ENCODE results near the gene RAB3B.
"Not testable (repeated sequence)": the region's sequence is repeated elsewhere in the genome, so short reads cannot be mapped to it uniquely, and the experiment has no call there.

The RAB3B gene

DNA sequence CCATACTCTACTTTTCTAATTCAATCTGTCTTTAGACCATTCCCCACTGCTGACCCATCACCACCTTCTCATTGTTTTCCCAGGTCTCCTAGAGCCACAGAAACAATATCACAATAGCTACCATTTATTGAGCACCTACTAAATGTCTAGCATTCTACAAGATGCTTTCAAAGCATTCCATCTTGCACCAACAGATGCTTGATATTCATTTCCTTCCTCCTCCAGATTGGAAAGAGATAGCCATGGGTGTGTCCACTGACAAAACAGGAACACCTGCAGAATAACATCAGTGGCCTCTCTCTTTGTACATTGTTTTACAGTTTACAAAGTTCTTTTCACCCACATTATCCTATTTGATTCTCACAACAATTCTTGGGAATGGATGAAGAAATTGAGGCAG, 2.2 kb downstream of the RAB3B start:
- no peak for DNase-seq

DNA sequence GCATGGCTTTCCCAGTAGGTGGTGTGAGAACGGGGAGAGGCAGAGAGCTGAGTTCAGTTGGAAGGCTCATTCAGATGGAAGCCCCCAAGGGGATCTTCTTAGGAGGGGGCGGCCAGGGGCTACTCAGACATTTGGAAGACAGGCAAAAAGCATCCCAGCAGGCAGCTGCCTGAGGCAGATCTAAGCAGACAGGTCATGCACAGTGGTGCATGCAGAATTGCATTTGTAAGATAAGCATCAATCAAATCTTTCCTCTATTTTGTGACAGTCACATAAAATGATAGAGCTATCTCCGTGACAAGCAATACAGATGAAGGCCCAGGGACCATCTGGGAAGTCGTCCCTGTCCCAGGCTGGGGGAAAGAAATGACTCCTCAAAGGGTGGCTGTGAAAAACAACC, 3.8 kb downstream of the RAB3B start:
- no peak for DNase-seq

GRCh38 chr1:51982161-51982560, 8.3 kb downstream of the RAB3B start:
- DNase-seq = no peak

GRCh38 chr1:51981555-51981954, 8.9 kb downstream of the RAB3B start:
- no peak for DNase-seq

GRCh38 chr1:51978099-51978498, 12.4 kb downstream of the RAB3B start:
- DNase-seq = no peak

GRCh38 chr1:51976846-51977602, 13.5 kb downstream of the RAB3B start:
- DNase-seq = no peak

- DNase-seq = no peak
These were observed 16.7 kb downstream of the RAB3B start for GRCh38 chr1:51973587-51974474.

- DNase-seq = no peak
These were observed 21.3 kb downstream of the RAB3B start for GRCh38 chr1:51969038-51969705.

DNA sequence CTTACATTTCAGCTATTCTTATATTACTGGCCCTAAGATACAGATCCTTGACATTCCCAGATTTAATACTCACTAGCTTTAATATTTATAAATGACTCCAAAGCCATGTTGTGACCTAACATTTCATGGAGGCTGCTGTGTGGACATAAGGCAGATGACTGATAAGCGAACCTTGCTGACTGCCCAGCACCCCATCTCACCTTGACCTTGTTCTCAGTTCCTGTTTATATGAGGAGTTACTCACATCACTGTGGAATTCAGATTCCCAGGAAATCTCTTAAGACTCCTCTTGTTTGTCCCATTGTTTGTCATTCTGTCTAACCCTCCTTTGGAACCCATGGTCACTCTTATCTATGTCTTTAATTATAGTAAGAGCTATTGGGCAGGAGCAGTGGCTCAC, 21.9 kb downstream of the RAB3B start:
- no peak for DNase-seq

- not testable (repeated sequence) for DNase-seq
These were observed 23.2 kb downstream of the RAB3B start for GRCh38 chr1:51967213-51967791.

DNA sequence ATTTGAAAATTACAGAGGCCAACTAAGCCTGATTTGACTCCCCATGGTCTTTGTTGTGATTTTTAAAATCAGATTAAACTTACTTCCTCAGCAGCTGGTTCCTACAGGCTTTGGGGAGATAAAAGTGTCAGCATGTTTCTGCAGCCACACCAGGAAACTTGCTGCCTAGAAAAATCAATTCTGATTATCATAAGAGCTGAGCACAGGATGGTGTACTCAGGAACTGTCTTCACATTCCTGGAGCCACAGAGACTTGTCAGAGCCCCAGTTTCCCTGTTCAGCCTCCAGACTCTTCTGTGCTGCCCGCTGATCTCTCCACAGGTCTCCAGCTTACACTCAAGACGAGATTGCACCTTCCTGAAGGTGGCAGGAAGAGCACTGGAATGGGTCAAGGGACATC, 23.9 kb downstream of the RAB3B start:
- DNase-seq = no peak

GRCh38 chr1:51964309-51964696, 26.2 kb downstream of the RAB3B start:
- no peak for DNase-seq

DNA sequence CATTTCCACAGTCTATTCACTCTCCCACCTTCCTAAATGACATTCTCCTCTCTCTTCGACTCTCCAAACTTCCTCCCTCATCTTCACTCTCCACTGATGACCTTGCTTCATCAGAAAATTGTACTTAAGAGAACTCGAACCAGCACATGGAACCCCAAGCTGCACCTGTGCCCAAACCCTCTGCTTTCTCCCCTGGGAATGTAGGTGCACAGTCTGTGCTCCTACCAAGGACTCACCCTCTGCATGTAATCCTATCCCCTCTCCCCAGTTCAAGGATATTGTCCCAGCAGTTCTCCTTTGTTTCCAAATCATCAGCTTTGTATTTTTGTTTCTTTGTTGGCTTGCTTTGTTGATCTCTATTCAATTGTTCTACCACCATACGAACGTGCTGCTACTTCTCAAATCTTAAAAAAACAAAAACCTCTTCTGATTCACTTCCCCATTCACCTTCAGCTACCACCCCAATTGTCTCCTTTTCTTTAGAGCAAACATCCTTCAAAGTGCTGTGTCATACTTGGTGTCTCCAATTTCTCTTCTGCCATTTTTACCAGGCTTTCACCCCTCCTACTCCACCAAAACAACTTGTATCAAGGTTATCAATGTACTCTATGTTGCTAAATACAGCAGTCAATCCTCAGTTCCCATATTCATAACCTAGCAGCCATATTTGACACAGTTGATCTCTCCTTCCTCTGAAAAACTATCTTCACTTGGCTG, 26.8 kb downstream of the RAB3B start:
- DNase-seq = no peak

DNA sequence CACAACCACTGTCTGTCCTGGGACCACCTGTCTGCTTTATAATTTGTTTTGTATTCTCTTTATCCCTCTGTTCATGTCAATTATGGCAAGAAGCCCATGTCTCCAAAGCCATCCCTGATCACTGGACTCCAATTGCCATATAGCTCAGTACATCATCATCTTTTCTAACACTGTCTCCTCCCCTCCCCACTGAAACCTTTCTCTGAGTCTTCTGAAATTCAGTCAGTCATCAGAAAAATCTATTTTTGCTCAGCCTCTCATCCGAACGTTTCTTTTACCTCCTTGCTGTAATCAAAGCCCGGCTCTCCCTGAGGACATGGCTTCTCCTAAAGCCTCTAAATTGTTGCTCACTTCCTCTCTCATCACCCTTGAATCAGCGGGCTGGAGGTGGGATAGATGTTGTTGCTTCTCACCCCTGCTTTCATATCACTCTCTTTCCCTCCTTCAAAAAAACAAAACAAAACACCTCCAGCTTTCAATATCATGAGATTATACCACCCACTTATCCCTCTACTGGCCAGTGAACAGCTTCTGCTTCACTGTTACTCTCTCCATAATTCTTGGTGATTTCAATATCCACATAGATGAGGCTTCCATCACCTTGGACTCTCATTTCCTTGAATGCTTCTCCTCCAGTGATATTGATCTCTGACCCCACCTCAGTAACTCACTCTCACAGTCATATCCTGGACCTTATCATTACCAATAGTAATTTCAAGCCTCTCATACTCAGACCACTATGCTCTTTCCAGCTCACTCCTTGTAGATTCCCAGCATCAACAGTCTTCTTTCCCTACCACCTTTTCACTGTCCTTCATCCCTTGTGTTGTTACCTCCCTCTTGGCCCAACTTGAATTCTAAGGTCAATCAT, 27.8 kb downstream of the RAB3B start:
- DNase-seq = no peak

- no peak for DNase-seq
These were observed 28.5 kb downstream of the RAB3B start for GRCh38 chr1:51961954-51962353.

GRCh38 chr1:51961231-51961630, 29.3 kb downstream of the RAB3B start:
- no peak for DNase-seq

GRCh38 chr1:51960262-51960661, 30.2 kb downstream of the RAB3B start:
- DNase-seq = no peak

DNA sequence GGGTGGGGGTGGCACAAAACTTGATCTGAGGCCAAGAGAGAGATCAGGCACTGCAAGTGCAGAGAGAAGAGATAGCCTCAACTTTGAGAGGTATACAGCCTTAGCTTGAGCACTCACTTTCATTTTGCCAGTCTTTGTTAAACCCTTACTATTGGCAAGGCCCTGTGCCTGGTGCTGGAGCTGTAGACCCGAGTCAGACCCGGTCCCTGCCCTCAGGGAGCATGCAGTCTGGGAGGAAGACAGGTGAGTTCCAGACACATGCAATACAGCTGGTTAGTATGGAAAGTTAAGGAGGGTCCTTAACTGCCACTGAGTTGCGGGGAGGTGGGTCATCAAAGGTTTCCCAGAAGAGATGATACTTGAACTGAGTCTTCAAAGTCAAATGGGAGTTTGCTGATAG, 31.7 kb downstream of the RAB3B start:
- DNase-seq = no peak

GRCh38 chr1:51957618-51958017, 32.9 kb downstream of the RAB3B start:
- DNase-seq = no peak

DNA sequence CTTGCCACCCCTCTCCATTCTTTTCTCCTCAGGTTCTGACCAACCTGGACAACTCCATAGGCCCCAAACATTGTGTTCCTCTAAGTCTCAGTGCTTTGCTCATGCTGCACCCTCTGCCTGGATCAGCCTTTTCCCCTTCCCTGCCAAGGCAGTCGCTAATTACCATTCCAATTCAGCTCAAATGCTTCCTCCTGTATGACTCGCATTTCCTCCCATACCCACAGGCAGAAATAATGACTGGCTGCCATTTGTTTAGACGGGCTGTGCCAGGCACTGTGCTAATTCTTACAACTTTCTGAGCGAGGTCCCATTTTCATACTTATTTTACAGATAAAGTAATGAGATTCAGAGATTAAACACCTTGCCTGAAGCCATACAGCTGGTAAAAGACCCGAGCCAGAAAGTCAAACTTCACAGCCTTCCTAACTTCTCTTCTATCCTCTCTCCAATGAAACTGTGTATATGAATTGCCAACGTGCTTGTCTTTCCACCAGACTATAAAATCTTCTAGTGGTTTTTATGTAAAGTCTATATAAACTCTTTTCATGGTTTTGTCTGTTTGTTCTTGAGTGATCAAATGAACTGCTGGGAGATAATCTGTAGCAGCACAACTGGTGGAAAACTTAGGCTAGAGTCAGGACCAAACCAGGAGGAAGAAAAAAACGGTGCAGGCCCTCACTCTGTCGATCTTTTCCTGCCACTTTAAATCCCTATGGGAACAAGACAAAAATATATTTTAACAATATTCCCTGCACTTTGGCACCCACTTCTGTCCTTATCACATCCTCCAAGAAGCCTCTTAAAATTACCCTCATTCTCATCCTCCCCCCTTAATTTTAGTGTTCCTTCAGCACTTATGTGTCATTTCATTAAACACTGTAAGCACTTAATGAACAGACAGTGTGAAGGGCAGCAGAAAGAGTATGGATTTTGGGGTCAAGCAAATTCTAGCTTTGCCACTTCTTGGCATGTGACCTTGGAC, 33.7 kb downstream of the RAB3B start:
- DNase-seq = no peak
